Measurements from ENCODE around the gene DNAJC5. TPM values are rescaled to one million over a fixed set of nuclear protein-coding genes. Genes with fewer than 3 reads are reported as not detected.
A peak's percentile ranks its signal among the peaks of the same experiment; 100 is the strongest.
"Not testable (repeated sequence)": the region's sequence is repeated elsewhere in the genome, so short reads cannot be mapped to it uniquely, and the experiment has no call there.

The DNAJC5 gene
- polyA plus RNA-seq, 12 donors = 22.3 to 35.9 (median 29.6) TPM; not detected in 1

DNA sequence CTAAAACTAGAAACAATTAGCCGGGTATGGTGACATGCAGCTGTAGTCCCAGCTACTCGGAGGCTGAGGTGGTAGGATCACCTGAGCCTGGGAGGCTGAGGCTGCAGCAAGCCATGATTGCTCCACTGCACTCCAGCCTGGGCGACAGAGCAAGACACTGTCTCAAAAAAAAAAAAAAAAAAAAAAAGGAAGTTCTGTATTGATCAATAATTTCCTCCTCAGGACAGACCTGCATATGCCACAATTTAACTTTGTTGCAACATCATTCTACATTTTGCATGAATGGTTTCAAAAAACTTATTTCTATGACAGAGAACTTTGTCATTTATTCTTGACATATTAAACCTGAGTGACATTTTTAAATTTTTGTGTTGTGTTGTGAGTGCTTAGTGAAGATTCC lies 5.5 kb downstream of the DNAJC5 start:
- DNase-seq = no peak

DNA sequence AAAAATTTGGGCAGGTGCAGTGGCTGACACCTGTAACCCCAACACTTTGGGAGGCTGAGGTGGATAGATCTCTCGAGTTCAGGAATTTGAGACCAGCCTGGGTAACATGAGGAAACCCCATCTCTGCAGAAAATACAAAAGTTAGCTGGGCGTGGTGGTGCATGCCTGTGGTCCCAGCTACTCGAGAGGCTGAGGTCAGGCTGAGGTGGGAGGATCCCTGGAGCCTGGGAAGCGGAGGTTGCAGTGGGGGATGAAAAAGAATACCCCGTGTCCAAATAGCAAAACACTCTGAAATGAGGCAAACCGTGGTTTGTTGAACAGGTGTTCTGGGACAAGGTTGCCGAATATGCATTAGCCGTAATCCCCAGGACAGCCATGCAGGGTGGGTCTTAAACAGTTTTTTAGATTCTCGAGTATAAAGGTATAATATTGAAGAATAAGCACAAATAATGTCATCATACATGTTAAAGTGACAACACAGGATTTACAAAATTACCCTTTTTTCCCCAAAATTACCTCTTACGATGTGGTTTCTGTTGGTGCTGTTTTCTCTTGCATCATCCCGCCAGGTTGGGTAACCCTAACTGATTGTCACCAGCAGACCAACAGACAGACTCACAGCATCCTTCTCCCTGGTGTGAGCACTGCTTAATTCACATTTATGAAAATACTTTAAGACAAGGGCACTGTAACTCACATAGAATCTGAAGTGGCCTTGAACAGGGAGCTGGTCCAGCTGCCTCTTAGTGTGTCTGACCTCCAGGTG lies 9.1 kb downstream of the DNAJC5 start:
- no peak for DNase-seq

DNA sequence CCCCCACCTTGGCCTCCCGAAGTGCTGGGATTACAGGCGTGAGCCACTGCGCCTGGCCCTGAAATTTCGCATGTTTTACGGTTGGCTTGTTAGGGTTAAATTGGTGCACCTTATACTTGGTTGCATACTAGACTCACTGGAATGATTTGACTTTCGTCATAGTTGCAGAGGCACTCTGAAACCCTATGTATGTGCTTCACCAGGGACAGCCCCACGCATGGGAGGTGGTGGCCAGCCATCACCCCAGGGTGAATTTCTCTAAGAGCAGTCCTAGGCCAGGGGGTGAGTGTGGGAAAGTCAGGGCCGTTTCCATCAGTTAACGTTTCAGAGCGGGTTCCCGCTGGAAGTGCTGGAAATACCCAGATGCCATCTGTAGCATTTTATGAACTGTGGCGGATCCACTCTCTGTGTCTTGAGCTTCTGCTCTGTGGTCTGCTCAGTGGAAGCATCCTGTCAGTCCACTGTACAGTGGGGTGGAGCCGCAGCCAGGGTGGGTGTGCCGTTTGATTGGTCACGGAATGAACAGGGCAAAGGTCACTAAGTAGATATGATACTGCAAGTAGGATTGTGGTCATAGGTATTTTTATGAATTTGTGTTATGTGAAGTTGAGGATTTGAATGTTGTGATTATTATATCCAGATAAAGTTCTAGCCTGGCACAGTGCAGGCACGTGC lies 13.2 kb downstream of the DNAJC5 start:
- DNase-seq = no peak

DNA sequence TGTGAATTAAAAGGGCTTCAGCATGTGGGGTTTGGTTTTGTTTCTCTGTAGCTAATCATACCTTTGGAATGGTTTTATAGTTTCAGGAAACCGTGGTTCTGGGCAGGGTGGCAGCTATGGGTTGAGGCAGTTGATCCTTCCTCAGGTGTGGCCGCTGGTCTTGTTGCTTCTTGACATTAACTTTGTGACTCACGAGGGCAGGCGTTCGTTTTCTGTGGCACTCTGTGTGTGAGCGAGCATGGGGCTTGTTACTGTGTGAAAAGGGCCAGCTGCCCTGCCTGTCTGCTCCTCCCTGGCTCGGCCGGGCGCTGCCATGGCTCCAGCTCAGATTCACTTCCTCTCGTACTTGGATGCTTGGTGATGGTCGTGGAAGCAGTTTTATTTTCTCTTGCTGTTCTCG lies 16.2 kb downstream of the DNAJC5 start:
- DNase-seq = no peak

DNA sequence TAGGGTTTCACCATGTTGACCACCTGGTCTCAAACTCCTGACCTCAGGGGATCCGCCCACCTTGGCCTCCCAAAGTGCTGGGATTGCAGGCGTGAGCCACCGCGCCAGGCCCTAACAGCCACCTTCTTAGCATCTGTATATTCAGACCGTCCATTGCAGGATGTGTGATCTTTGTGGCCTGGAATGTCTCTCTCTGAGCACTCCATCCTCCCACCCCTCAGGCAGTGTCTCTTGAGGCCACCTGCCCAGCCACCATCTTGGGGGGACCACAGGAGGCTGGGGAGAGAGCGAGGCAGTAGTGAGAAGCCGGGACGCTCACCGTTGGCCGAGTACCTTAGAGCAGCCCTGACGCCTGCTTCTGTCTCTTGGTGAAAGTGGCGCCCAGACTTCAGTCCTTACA lies 18.8 kb downstream of the DNAJC5 start:
- DNase-seq = no peak

DNA sequence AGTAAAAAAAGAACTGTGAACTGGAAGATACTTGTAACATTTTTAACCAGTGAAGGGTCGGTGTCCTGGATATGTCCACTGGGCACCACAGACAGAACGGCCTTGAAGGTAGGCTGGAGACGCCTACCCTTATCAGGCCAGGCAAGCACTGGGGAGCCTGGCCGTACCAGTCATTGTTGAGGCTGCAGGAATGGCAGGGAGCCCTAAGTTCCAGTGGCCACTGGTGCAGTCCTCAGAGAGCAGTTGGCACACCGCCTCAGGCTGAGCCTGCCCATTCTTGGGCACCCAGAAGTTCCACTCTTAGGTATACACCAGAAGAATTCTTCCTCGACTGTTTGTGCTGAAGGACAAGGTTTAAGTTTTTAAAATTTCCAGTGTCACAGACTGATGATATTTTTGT lies 20.5 kb downstream of the DNAJC5 start:
- no peak for DNase-seq

DNA sequence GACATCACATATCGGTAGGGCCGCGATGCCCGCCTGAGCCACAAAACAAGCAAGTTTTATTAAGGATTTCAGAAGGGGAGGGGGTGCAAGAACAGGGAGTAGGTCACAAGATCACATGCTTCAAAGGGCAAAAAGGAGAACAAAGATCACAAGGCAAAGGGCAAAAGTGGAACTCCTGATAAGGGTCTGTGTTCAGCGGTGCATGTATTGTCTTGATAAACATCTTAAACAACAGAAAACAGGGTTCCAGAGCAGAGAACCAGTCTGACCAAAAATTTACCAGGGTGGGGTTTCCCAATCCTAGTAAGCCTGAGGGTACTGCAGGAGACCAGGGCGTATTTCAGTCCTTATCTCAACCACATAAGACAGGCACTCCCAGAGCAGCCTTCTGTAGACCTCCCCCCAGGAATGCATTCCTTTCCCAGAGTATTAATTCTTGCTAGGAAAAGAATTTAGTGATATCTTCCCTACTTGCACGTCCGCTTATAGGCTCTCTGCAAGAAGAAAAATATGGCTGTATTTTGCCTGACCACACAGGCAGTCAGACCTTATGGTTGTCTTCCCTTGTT lies 21.5 kb downstream of the DNAJC5 start:
- DNase-seq = not testable (repeated sequence)

DNA sequence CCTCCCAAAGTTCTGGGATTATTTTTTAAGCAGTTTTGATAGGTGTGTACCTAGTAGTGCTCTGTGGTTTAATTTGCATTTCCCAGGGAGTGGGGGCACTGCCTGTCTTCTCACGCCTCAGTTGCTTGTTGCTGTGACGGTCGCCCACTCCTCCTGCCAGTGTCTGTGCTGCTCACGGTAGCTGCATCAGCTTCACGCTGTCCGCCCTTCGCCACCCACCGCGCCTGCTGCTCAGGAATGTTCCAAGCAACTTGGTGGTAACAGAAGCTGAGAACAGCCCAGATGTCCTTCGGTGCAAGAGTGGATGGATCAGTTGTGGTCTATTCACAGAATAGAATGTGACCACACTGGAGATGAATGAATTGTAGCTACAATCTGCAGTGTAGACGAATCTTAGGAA lies 22.9 kb downstream of the DNAJC5 start:
- no peak for DNase-seq

DNA sequence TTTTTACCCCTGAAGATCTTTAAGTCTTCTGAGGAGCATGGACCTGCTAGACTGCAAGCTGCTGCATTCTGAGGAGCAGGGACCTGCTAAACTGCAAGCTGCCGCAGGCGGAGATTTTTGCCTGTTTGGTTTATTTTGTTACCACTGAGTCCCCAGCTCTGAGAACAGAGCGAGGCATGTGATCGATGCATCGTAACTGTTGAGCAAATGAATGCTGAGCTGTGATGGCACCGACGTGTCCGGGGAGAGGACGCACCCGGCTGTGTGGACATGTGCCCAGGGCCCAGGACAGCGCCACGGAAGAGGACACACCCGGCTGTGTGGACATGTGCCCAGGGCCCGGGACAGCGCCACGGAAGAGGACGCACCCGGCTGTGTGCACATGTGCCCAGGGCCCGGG lies 24.2 kb downstream of the DNAJC5 start:
- DNase-seq = no peak

DNA sequence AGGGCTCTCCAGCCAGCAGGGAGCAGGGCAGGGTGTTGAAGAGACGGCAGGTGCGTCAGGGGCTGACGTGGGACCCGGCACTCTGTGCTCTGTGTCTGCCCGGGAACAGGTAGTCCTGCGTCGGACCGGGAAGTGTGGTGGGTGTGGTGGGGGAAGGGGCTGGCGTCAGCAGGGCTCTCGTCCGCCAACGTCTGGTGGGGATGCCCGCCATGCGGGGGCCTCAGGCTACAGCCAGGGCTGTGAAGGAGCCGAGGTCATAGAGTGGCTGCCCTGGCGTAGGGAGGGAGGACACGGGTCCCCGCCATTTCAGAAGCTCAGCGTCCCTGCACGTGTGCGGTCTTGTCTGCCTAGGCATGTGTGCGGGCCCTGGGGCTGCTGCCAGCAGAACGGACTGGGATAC lies 25.3 kb downstream of the DNAJC5 start:
- no peak for DNase-seq

DNA sequence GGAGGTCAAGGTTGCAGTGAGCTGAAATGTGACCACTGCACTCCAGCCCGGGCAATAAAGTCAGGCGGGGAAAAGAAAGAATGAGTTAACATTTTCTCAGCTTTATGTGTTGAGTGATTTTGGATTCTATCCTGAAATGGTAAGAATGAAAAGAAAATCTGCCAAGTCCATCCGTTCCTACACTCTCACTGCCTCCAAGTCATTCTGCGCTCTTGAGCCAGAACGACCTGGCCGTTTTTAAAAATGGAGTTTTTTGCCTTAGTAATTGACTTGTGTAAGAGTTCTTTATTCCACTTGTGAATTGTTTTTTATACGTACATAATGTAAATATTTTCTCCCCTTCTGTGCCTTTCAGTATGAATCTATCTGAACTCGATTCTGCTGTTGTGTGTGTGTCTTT lies 28.7 kb downstream of the DNAJC5 start:
- DNase-seq = peak; percentile 52

DNA sequence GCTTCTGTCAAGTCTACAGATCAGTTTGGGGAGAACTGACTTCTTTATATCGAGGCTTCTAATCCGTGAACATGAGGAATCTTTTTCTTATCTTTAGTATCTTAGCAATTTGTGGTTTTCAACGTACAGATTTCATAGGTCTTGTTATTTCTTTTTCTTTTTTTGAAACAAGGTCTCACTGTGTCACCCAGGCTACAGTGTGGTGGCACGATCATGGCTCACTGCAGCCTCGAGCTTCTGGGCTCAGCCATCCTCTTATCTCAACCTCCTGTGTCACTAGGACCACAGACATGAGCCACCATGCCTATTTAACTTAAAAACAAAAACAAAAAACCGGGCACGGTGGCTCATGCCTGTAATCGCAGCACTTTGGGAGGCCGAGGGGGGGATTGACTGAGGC lies 29.3 kb downstream of the DNAJC5 start:
- DNase-seq = no peak

DNA sequence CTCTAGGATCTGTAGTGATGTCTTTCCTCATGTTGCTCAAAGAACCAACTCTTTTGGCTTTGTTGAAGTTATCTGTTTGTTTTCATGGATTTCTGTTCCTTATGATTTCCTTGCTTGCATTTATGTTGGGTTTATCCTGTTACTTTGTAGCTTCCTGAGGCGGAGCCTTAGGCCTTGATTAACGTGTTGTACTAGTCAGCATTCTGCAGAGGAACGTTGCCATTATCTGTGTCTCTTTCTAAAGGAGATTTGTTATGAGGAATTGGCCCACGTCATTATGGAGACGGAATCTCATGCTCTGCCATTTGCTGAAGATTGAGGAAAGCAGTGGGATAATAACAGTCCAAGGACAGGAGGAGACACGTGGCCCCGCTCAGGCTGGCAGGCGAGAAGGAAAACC lies 31.4 kb downstream of the DNAJC5 start:
- no peak for DNase-seq

DNA sequence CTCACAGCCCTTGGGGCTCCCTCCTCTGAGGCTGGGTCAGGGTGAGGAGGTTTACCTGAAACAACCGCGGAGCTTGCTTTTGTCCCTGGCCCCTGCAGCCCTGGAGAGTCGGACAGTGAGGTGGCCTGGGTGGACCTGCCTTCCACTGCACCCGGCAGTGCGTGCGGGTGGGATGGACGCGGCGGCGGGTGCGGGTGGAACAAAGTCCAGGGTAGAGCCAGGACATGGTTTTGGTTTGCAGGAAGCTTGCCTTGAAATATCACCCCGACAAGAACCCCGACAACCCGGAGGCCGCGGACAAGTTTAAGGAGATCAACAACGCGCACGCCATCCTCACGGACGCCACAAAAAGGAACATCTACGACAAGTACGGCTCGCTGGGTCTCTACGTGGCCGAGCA lies 34.1 kb downstream of the DNAJC5 start:
- no peak for DNase-seq

DNA sequence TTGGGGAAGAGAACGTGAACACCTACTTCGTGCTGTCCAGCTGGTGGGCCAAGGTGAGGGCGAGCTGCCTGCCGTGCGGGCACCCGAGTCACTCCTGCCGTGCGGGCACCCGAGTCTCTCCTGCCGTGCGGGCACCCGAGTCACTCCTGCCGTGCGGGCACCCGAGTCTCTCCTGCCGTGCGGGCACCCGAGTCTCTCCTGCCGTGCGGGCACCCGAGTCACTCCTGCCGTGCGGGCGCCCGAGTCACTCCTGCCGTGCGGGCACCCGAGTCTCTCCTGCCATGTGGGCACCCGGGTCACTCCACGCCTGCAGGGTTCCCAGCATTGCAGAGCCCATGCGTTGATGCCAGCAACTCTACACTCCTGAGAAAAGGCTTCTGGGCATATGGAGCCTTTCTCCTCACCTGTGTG lies 34.6 kb downstream of the DNAJC5 start:
- not testable (repeated sequence) for DNase-seq

DNA sequence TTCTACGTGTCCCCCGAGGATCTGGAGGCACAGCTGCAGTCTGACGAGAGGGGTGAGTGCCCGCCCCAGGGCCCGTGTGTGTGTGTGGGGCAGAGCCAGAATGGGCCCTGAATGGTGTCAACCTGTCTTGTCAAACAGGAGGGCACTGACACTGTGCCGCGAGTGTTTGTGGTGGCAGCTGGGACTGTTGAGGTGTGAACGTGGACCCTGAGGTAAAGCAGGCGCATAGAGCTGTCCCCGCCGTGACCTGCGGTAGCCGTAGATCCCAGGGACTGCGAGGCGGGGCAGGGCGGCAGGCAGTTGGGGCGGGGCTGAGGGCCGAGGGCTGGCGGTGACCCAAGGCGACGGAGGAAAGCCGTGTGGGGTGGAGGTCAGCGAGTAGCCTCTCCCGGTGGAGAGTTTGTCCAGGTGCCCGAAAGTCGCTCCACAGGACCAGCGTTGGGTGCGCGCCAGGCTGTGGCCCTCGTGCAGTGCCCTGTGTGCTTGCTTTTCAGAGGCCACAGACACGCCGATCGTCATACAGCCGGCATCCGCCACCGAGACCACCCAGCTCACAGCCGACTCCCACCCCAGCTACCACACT lies 36.1 kb downstream of the DNAJC5 start:
- DNase-seq = no peak

DNA sequence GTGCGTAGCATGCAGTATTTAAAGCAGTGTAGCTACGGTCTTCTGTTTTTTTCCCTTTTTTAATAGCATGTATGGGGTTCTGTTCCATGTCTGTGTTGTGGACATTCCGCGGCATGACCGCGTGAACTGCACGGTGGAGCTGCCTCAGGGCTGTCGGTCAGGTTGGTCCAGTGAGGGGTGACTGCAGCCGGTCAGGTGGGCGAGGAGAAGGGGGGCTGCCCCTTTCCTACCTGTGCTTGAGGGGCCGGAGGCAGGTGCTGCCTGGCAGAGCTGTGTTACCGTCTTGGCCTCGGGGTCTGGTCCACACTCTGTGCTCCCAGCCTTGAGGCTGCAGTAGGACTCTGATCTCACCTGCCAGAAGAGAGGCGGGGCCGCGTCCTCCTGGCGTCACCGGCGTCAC lies 36.8 kb downstream of the DNAJC5 start:
- DNase-seq = no peak

DNA sequence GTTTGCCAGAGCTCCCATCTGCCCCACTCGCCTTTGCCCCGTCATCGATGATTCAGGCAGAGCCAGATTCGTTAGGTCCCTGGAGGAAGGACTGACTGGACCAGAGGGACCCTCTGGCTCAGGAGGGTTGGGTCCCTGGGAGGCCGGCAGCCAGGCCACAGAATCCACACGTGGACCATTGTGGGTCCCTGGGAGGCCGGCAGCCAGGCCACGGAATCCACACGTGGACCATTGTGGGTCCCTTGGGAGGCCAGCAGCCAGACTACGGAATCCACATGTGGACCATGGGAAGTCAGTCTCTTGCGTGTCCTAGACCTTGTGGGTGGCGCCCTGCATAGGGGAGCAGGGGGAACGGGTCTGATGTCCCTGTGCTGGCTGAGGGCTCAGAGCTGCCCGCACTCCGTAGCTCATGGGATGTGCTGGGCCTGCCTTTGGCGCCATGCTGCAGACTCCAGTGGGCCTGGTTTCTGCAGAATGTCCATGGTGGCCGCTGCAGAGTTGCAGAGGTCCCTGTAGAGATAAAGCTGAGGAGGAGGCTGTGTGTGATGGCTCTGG lies 37.8 kb downstream of the DNAJC5 start:
- DNase-seq = no peak

DNA sequence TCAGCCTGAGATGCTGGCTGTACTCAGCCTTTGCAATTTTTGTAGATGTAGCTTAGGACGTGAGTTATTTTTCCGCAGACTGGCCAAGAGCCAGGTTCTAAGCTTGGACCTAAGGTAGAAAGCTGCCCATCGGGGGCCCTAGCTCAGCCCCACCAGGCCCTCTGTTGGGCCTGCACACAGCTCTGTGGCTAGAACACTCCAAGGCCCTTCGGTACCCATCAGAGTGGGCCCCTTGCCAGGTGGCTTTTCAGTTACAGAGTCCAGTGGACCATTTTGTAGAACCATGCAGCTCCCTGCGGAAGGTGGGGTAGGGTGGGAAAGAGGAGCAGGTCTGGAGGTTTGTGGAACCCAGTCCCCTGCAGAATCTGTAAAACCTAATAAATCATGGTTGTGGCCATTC lies 38.7 kb downstream of the DNAJC5 start:
- no peak for DNase-seq

DNA sequence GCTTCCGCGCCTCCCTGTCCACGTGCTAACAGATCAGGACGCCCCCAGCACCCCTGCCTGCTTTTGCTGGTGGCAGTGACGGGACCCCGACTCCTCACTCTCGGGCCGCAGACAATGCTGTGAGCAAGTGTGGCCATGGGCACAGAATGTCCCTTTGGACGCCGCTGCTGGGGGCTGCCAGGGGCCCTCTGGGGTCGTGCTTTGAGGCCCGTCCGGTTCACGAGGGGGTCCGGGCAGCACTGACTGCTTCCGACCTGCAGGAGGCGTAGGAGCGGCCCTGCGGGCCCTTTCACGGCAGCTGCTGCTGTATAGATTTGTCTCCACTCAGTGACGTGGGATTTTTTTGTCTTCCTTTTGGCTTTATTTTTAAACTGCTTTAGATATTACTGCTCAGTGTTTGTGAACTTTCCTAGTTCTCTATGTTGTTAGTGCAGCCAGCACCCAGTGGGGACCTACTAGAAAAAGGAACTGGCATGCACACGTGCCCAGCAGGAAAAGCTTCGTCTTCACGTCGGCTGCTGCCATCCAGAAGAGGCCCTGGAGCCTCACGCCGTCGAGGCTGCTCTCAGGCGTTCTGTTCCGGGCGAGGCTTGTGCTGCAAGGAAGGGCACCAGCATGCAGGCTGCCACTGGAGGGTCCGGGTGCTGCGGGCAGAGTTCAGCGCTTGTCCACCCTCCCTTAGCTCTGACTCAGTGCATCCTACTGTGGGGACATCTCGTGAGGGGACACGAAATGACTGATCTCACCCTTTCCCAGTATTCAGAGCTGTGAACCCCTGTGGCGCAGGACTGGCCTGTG lies 39.5 kb downstream of the DNAJC5 start:
- no peak for DNase-seq

DNA sequence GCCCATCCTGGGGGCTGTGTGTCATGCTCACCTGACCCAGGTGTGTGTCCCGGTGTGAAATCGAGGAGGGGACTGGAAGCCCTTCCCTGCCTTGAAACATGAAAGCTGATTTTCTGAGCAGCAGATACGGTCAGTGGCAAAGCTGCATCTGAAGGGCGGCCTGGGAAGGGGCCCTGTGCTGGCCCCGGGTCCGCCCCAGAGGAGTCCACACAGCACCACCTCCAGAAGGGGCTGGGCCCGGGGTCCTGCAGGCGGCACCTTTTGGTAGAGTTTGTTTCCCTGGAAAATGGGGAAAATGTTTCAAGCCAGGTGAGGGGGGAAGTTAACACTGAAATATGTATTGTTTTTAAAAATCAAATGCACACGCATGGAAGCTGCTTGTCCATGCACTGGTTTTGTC lies 40.5 kb downstream of the DNAJC5 start:
- no peak for DNase-seq

DNA sequence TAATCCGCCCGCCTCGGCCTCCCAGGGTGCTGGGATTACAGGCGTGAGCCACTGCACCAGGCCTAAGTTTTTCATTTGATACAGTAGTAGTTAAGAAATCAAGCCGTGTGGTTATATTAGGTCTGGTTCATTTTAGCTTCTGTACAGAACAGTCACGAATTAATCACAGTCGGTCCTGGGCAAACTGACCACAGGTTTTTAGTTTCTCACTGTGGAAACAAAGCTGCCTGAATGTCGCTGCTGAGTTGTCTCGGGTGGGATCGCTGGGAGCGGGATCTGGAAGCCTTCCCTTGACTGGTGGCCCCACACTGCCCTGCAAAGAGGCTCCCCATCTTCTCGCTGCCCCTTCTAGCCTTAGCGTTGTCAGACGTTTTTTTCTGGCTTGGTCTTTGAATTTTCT lies 42.7 kb downstream of the DNAJC5 start:
- DNase-seq = no peak
